ENCODE results near the gene CDH15.

CDH15 gene

DNA sequence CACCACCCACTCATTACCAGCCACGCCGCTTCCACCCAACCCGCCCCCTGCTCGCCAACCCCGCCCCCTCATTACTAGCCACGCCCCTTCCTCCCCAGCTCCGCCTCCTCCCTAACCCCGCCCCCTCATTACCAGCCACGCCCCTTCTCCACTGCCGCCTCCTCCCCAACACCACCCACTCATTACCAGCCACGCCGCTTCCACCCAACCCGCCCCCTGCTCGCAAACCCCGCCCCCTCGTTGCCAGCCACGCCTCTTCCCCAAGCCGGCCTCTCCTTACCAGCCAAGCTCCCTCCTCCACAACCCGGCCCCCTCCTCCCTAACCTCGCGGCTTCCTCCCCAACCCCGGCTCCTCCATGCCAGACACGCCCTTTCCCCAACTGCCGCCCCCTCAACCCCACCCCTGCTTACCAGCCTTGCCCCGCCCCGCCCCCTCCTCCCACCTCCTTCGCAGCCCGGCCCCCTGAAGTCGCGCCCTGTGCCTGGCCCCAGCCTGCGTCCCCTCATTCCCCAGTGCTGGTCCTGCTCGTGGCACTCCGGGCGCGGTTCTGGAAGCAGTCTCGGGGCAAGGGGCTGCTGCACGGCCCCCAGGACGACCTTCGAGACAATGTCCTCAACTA lies 21.5 kb downstream of the CDH15 start:
- TF ChIP-seq, protein P1, sequence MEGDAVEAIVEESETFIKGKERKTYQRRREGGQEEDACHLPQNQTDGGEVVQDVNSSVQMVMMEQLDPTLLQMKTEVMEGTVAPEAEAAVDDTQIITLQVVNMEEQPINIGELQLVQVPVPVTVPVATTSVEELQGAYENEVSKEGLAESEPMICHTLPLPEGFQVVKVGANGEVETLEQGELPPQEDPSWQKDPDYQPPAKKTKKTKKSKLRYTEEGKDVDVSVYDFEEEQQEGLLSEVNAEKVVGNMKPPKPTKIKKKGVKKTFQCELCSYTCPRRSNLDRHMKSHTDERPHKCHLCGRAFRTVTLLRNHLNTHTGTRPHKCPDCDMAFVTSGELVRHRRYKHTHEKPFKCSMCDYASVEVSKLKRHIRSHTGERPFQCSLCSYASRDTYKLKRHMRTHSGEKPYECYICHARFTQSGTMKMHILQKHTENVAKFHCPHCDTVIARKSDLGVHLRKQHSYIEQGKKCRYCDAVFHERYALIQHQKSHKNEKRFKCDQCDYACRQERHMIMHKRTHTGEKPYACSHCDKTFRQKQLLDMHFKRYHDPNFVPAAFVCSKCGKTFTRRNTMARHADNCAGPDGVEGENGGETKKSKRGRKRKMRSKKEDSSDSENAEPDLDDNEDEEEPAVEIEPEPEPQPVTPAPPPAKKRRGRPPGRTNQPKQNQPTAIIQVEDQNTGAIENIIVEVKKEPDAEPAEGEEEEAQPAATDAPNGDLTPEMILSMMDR (IDR thresholded peaks at IDR 0.05; ENCODE audit: insufficient read depth, low read length, poor library complexity, severe bottlenecking) = no peak
- Histone ChIP-seq H3K27me3 (replicated peaks; ENCODE audit: control insufficient read depth, insufficient read depth, low read length) (no peaks in the 10 kb centered on the region; the same call in 1 of the 2 replicates), H3K4me3 (replicated peaks; ENCODE audit: low read depth, low read length) (no peak overlapping the region), H3K36me3 (ENCODE audit: control insufficient read depth, insufficient read depth, low read length) (no peaks in the 10 kb centered on the region)
- DNase-seq (ENCODE audit: extremely low read depth, insufficient read length) = peak; percentile 63

DNA sequence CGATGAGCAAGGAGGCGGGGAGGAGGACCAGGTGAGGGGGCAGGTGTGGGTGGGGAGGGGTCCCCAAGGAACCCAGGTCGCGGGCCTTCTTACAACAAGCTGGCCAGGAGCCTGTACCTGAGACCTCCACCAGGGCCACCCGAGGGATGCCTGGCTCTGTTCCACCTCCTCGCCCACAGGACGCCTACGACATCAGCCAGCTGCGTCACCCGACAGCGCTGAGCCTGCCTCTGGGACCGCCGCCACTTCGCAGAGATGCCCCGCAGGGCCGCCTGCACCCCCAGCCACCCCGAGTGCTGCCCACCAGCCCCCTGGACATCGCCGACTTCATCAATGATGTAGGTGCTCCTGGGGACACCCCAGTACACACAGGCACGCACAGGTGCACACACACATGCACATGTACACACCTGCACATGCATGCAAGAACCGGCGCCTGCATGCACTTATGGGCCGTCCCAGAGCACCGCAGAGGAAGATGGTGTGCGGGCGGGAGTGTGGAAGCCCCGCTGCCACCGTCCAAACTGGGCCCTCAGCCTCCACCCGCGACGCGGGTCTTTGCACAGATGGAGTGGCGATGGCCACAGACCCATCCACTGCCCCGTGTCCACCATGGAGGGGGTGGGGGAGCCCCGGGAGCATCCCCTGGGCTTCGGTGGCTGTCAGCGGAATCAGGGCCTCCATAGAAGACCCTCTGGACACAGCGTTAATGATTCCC lies 22.2 kb downstream of the CDH15 start:
- peak; percentile 27 for DNase-seq (ENCODE audit: extremely low read depth, insufficient read length)
- no peaks in the 10 kb centered on the region for H3K36me3 ChIP-seq (ENCODE audit: control insufficient read depth, insufficient read depth, low read length)
- TF ChIP-seq, protein P1 (IDR thresholded peaks at IDR 0.05; ENCODE audit: insufficient read depth, low read length, poor library complexity, severe bottlenecking) = no peak
- no peaks in the 10 kb centered on the region; the same call in 1 of the 2 replicates for H3K27me3 ChIP-seq (replicated peaks; ENCODE audit: control insufficient read depth, insufficient read depth, low read length)
- H3K4me3 ChIP-seq (replicated peaks; ENCODE audit: low read depth, low read length) = no peak overlapping the region

DNA sequence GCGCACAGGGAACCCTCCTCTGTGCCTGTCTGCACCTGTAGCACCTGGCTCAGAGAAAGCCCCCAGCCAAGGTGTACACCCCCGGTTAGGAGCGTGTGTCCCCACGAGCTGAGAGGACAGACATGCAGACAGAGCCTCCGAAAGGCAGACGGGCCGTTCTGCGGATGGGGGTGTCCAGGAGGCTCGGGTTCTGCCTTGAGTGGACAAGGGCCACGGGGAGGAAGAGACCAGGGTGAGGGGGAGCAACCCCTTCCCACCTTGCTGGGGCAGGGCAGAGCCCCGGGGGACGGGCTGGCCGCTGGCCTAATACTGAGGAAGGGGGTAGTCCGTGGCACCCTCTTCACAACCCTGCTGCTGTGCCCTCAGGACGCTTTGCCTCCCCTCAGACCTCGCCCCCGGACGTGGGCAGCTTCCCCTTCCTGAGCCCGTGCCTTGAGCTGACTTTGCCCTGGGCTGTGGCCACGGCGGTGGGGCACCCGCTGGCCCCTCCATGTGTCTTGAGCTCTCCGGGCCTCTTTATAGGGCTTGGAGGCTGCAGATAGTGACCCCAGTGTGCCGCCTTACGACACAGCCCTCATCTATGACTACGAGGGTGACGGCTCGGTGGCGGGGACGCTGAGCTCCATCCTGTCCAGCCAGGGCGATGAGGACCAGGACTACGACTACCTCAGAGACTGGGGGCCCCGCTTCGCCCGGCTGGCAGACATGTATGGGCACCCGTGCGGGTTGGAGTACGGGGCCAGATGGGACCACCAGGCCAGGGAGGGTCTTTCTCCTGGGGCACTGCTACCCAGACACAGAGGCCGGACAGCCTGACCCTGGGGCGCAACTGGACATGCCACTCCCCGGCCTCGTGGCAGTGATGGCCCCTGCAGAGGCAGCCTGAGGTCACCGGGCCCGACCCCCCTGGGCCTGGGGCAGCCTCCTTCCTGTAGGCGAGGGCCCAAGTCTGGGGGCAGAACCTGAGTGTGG lies 23.1 kb downstream of the CDH15 start:
- peak; percentile 6 for DNase-seq (ENCODE audit: extremely low read depth, insufficient read length)
- TF ChIP-seq, protein P1 (IDR thresholded peaks at IDR 0.05; ENCODE audit: insufficient read depth, low read length, poor library complexity, severe bottlenecking) = no peak
- Histone ChIP-seq H3K27me3 (replicated peaks; ENCODE audit: control insufficient read depth, insufficient read depth, low read length) (no peaks in the 10 kb centered on the region; the same call in 1 of the 2 replicates), H3K36me3 (ENCODE audit: control insufficient read depth, insufficient read depth, low read length) (no peaks in the 10 kb centered on the region), H3K4me3 (replicated peaks; ENCODE audit: low read depth, low read length) (no peak overlapping the region)

DNA sequence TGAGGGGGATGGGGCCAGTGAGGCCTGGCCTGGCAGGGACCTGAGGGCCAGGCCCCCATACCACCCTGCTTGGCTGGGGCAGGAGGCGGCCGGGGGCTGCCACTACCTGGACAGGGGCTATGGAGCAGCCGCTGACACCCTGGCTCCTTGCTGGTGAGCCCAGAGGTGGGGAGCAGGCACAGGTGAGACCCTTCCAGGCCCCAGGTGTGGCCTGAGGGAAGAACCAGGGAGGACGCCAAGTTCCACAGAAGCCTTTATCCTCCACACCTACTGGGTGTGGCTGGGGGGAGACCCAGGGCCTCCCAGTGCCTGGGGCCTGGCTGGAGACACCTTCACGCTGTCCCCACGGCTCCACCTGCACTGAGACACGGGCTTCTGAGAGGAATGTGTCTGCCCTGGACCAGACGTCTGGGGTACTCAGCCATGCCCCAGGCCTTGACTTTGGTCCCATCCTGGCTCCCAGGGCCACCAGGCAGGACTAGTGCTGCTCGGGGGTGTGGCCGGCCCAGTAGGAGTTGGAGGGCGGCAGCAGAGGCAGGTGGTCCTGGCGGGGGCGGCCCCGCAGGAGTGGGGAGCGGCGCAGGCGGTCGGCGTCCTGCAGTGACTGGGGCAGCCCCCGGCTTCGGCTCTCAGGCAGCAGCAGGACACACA lies 24.1 kb downstream of the CDH15 start:
- no peak overlapping the region for H3K4me3 ChIP-seq (replicated peaks; ENCODE audit: low read depth, low read length)
- no peaks in the 10 kb centered on the region for H3K36me3 ChIP-seq (ENCODE audit: control insufficient read depth, insufficient read depth, low read length)
- no peaks in the 10 kb centered on the region for H3K27me3 ChIP-seq (replicated peaks; ENCODE audit: control insufficient read depth, insufficient read depth, low read length)
- TF ChIP-seq, protein P1 (IDR thresholded peaks at IDR 0.05; ENCODE audit: insufficient read depth, low read length, poor library complexity, severe bottlenecking) = no peak
- DNase-seq (ENCODE audit: extremely low read depth, insufficient read length) = peak; percentile 8

DNA sequence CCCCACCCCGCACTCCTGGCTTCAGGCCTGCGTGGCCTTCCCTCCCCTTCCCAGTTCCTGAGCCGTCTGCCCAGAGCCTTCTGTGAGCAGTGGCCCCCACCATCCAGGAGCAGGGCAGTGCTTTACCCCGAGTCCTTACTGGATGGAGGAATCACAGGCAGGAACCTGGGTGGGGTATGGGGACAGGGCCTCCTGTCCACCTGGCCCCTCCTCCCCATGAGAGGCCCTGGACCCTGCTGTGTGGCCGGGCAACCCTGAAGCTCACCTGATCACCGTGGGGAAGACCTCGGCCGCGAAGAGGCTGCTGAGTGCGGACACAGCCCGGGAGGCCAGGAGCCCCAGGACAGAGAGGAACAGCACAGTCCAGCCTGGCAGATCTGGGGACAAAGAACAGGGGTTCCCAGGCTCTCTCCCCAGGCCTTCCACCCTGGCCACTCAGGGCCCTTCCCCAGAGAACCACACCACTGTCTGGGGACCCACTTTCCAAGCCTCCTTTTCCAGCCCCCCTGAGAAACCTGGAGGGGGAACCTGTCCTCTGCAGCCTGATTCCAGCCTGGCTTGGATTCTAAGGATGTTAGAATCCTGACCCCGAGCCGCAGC lies 25.6 kb downstream of the CDH15 start:
- H3K27me3 ChIP-seq (replicated peaks; ENCODE audit: control insufficient read depth, insufficient read depth, low read length) = no peaks in the 10 kb centered on the region
- TF ChIP-seq, protein P1 (IDR thresholded peaks at IDR 0.05; ENCODE audit: insufficient read depth, low read length, poor library complexity, severe bottlenecking) = no peak
- H3K36me3 ChIP-seq (ENCODE audit: control insufficient read depth, insufficient read depth, low read length) = no peaks in the 10 kb centered on the region
- H3K4me3 ChIP-seq (replicated peaks; ENCODE audit: low read depth, low read length) = no peak overlapping the region
- no peak for DNase-seq (ENCODE audit: extremely low read depth, insufficient read length)
